Measurements from ENCODE around the gene FGF4.

FGF4 gene

GRCh38 chr11:69760319-69760718, 14.8 kb downstream of the FGF4 start:
- Histone ChIP-seq H3K79me2 (ENCODE audit: insufficient read depth, low read length) (no peaks in the 10 kb centered on the region), H3K27me3 (ENCODE audit: insufficient read depth, low read length, poor library complexity, severe bottlenecking) (no peaks in the 10 kb centered on the region), H3K9me3 (ENCODE audit: insufficient read depth, low read depth, low read length) (no peaks in the 10 kb centered on the region; the same call in 1 of the 2 replicates), H2AFZ (ENCODE audit: low read length) (no peak overlapping the region), H3K9me2 (replicated peaks; ENCODE audit: low read depth, low read length) (no peaks in the 10 kb centered on the region), H3K4me1 (ENCODE audit: insufficient read depth, low read length, poor library complexity, severe bottlenecking) (no peaks in the 10 kb centered on the region), H3F3A (ENCODE audit: low read depth) (no peaks in the 10 kb centered on the region), H3K9ac (ENCODE audit: low read depth, low read length, poor library complexity, severe bottlenecking) (no peak overlapping the region), H3K4me3 (ENCODE audit: low read length, poor library complexity, severe bottlenecking) (no peak overlapping the region), H3K36me3 (ENCODE audit: insufficient read depth, low read length) (no peaks in the 10 kb centered on the region), H4K20me1 (ENCODE audit: insufficient read depth, low read length, poor library complexity, severe bottlenecking) (no peaks in the 10 kb centered on the region), H3K4me2 (ENCODE audit: low read depth, low read length, poor library complexity, severe bottlenecking) (no peak overlapping the region)
- no peak for TF ChIP-seq CTCF (conservative IDR thresholded peaks at IDR 0.05; ENCODE audit: low read length)
- TF ChIP-seq EZH2phosphoT487 (IDR thresholded peaks at IDR 0.05; ENCODE audit: borderline replicate concordance) = no peak

GRCh38 chr11:69752890-69753289, 22.3 kb downstream of the FGF4 start:
- Histone ChIP-seq H3K4me1 (ENCODE audit: insufficient read depth, low read length, poor library complexity, severe bottlenecking) (no peaks in the 10 kb centered on the region), H3K36me3 (ENCODE audit: insufficient read depth, low read length) (no peaks in the 10 kb centered on the region), H4K20me1 (ENCODE audit: insufficient read depth, low read length, poor library complexity, severe bottlenecking) (no peaks in the 10 kb centered on the region), H3K79me2 (ENCODE audit: insufficient read depth, low read length) (no peaks in the 10 kb centered on the region), H3K27me3 (ENCODE audit: insufficient read depth, low read length, poor library complexity, severe bottlenecking) (no peaks in the 10 kb centered on the region), H3K9me2 (replicated peaks; ENCODE audit: low read depth, low read length) (no peaks in the 10 kb centered on the region), H3K4me2 (ENCODE audit: low read depth, low read length, poor library complexity, severe bottlenecking) (no peak overlapping the region), H3K9me3 (ENCODE audit: insufficient read depth, low read depth, low read length) (no peaks in the 10 kb centered on the region), H2AFZ (ENCODE audit: low read length) (no peak overlapping the region), H3F3A (ENCODE audit: low read depth) (no peaks in the 10 kb centered on the region), H3K9ac (ENCODE audit: low read depth, low read length, poor library complexity, severe bottlenecking) (no peak overlapping the region), H3K4me3 (ENCODE audit: low read length, poor library complexity, severe bottlenecking) (no peak overlapping the region)
- TF ChIP-seq EZH2phosphoT487 (IDR thresholded peaks at IDR 0.05; ENCODE audit: borderline replicate concordance) = no peak
- no peak for TF ChIP-seq CTCF (conservative IDR thresholded peaks at IDR 0.05; ENCODE audit: low read length)

GRCh38 chr11:69750875-69751597, 24.1 kb downstream of the FGF4 start:
- Histone ChIP-seq H3K27me3 (ENCODE audit: insufficient read depth, low read length, poor library complexity, severe bottlenecking) (no peaks in the 10 kb centered on the region), H4K20me1 (ENCODE audit: insufficient read depth, low read length, poor library complexity, severe bottlenecking) (no peaks in the 10 kb centered on the region), H3F3A (ENCODE audit: low read depth) (no peaks in the 10 kb centered on the region), H3K9me3 (ENCODE audit: insufficient read depth, low read depth, low read length) (no peaks in the 10 kb centered on the region), H2AFZ (ENCODE audit: low read length) (no peak overlapping the region), H3K4me2 (ENCODE audit: low read depth, low read length, poor library complexity, severe bottlenecking) (no peak overlapping the region), H3K4me3 (ENCODE audit: low read length, poor library complexity, severe bottlenecking) (no peak overlapping the region), H3K9me2 (replicated peaks; ENCODE audit: low read depth, low read length) (no peaks in the 10 kb centered on the region), H3K4me1 (ENCODE audit: insufficient read depth, low read length, poor library complexity, severe bottlenecking) (no peaks in the 10 kb centered on the region), H3K36me3 (ENCODE audit: insufficient read depth, low read length) (no peaks in the 10 kb centered on the region), H3K79me2 (ENCODE audit: insufficient read depth, low read length) (no peaks in the 10 kb centered on the region), H3K9ac (ENCODE audit: low read depth, low read length, poor library complexity, severe bottlenecking) (no peak overlapping the region)
- no peak for TF ChIP-seq EZH2phosphoT487 (IDR thresholded peaks at IDR 0.05; ENCODE audit: borderline replicate concordance)
- no peak for TF ChIP-seq CTCF (conservative IDR thresholded peaks at IDR 0.05; ENCODE audit: low read length)

Measured in Loucy (cell line).